Chondrocyte (in vitro differentiated cells): ENCODE measurements around the gene TSC22D1. TPM values are rescaled to one million over a fixed set of nuclear protein-coding genes. Genes with fewer than 3 reads are reported as not detected.
"Not testable (repeated sequence)": the region's sequence is repeated elsewhere in the genome, so short reads cannot be mapped to it uniquely, and the experiment has no call there.

ENCODE experiments used
- DNase-seq: peaks from one replicate; pipeline ENCODE4 v3.0.0; 2021; ENCODE audit warnings: mixed read lengths, low spot score
- H3K27ac Mint-ChIP-seq: one replicate; pipeline ENCODE4 v1.8.0; 2021; ENCODE audit warnings: mild to moderate bottlenecking, moderate library complexity, mixed read lengths; ENCODE audit not compliant: unreplicated experiment
- H3K27me3 Mint-ChIP-seq: 2 replicates; pipeline ENCODE4 v1.8.0; 2021; ENCODE audit warnings: low read depth, mixed read lengths
- H3K36me3 Mint-ChIP-seq: 2 replicates; pipeline ENCODE4 v1.8.0; 2021; ENCODE audit warnings: low read depth, mixed read lengths
- H3K4me1 Mint-ChIP-seq: 2 replicates; pipeline ENCODE4 v1.8.0; 2021; ENCODE audit warnings: low read depth, mild to moderate bottlenecking, mixed read lengths
- H3K4me3 Mint-ChIP-seq: one replicate; pipeline ENCODE4 v1.8.0; 2021; ENCODE audit warnings: mild to moderate bottlenecking, moderate library complexity, mixed read lengths; ENCODE audit not compliant: unreplicated experiment
- H3K9me3 Mint-ChIP-seq: 2 replicates; pipeline ENCODE4 v1.8.0; 2021; ENCODE audit warnings: low read depth, mixed read lengths
- total RNA-seq: library from RNA; stranded (reverse); gene quantifications from 3 replicates; pipeline ENCODE4 v1.2.1, GENCODE V29; 2021
- TF ChIP-seq, protein P1 (sequence below): fragments of 200-600 bp; sonication (generic); IDR thresholded peaks from 2 replicates; pipeline ENCODE4 v1.5.0; 2021; ENCODE audit warnings: antibody characterized with exemption, mild to moderate bottlenecking, moderate library complexity

TSC22D1 gene
- total RNA-seq, 1 donor from 2014 or later, result 125 TPM

DNA sequence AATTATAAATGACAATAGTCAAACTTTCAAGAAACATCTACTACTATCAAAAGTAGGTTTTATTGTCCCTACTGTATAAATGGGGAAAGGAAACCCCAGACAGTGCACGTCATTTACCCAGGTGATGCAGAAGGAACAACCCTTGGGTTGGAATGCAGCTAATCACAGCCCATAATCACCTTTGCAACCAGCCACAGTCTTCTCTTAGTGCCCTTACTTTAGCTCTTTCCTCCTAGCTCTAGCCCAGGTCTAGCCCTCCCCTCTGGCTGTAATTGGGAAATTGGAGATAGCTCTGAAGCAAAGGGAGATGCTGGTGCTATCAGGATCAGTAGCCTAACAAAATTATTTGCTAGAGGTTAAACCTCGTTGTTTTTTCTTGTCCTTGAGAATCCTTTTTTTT is 25.5 kb upstream of the TSC22D1 start:
- Mint-ChIP-seq H3K36me3 (no peaks in the 10 kb centered on the region), H3K4me3 (no peak overlapping the region), H3K4me1 (no peaks in the 10 kb centered on the region), H3K27me3 (no peaks in the 10 kb centered on the region), H3K9me3 (peaks cover 4% of the 10 kb centered on the region), H3K27ac (no peak overlapping the region)
- TF ChIP-seq, protein P1, sequence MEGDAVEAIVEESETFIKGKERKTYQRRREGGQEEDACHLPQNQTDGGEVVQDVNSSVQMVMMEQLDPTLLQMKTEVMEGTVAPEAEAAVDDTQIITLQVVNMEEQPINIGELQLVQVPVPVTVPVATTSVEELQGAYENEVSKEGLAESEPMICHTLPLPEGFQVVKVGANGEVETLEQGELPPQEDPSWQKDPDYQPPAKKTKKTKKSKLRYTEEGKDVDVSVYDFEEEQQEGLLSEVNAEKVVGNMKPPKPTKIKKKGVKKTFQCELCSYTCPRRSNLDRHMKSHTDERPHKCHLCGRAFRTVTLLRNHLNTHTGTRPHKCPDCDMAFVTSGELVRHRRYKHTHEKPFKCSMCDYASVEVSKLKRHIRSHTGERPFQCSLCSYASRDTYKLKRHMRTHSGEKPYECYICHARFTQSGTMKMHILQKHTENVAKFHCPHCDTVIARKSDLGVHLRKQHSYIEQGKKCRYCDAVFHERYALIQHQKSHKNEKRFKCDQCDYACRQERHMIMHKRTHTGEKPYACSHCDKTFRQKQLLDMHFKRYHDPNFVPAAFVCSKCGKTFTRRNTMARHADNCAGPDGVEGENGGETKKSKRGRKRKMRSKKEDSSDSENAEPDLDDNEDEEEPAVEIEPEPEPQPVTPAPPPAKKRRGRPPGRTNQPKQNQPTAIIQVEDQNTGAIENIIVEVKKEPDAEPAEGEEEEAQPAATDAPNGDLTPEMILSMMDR, result no peak
- DNase-seq, result no peak

DNA sequence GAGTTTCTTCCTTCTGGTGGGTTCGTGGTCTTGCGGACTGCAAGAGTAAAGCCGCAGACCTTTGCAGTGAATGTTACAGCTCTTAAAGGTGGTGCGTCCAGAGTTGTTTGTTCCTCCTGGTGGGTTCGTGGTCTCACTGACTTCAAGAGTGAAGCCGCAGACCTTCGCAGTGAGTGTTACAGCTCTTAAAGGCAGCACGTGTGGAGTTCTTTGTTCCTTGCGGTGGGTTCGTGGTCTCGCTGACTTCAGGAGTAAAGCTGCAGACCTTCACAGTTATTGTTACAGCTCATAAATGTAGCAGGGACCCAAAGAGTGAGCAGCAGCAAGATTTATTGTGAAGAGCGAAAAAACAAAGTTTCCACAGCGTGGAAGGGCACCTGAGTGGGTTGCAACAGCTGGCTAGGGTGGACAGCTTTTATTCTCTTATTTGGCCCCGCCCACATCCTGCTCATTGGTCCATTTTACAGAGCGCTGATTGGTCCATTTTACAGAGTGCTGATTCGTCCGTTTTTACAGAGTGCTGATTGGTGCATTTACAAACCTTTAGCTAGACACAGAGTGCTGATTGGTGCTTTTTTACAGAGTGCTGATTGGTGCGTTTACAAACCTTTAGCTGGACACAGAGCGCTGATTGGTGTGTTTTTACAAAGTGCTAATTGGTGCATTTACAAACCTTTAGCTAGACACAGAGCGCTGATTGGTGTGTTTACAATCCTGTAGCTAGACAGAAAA is 17.9 kb upstream of the TSC22D1 start:
- not testable (repeated sequence) for DNase-seq, H3K4me3 Mint-ChIP-seq, H3K36me3 Mint-ChIP-seq, H3K9me3 Mint-ChIP-seq, H3K4me1 Mint-ChIP-seq, H3K27ac Mint-ChIP-seq, H3K27me3 Mint-ChIP-seq

DNA sequence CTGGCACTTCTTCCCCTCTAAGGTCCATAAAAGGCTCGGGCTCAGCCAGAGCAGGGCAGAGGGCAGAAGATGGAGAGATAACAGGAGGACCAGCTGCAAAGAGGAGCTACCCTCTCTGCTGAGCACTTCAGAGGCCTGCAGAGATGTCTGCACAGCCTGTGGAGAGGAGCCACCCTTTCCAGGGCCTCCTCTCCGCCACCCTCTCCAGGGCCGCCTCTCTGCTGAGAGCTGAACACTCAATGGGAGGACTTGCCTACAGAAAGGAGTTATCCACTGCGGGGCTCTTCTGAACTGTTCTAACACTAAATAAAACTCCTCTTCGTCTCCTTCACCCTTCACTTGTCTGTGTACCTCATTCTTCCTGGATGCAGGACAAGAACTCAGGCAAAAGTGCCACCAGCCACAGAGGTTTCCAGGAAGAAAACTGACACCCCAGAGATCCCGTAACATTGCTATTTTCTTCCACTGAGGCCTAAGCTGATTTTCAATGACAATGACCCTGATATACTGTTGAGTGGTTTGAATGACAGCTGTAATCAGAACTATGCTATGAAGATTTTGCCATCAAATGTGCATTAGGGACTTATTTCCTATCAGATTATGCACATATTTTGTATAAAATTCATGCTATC is 16.2 kb upstream of the TSC22D1 start:
- Mint-ChIP-seq H3K27me3 (no peaks in the 10 kb centered on the region), H3K27ac (no peak overlapping the region), H3K4me3 (no peak overlapping the region), H3K9me3 (no peaks in the 10 kb centered on the region), H3K36me3 (no peaks in the 10 kb centered on the region), H3K4me1 (no peaks in the 10 kb centered on the region)
- TF ChIP-seq, protein P1, result no peak
- no peak for DNase-seq

DNA sequence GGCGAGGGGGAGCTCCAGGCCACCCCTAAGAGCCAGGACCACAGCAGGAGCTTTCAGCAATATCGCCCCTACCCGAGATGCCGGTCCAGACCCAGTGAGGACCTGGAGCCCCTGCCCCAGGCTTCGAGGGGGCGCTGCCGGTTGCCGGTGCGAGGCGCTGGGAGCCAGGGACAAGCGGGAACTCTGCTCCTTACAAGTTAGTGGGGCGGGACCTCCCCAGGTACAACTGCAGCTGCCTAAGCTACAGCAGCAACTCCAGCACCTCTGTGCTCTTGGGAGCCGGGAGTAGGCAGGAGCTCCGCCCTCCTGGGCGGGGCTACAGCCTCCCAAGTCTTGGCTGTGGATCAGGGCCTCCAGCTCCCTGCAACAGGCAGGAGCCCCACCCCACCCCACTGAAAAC is 15.2 kb upstream of the TSC22D1 start:
- Mint-ChIP-seq H3K36me3 (no peaks in the 10 kb centered on the region), H3K27ac (no peak overlapping the region), H3K4me3 (no peak overlapping the region), H3K27me3 (no peaks in the 10 kb centered on the region), H3K9me3 (no peaks in the 10 kb centered on the region), H3K4me1 (no peaks in the 10 kb centered on the region)
- TF ChIP-seq, protein P1, result no peak
- no peak for DNase-seq

DNA sequence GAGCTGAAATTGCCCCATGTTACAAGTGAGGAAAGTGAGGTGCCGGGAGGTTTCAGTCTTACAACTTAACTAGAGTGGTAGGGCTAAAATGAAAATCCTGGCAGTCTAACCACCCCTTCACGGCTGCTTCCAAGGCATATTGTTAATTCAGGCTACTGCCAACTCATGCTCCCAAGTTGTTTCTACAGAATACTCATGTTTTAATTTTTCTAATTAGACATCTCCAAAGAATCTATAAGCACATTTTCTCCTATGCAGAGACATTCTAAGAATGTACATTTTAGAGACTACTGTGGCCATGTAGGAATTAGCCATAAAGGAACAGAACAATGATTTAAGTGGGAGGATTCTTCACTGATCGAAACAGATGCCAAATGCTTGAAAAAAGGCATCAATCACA is 7.0 kb upstream of the TSC22D1 start:
- H3K4me1 Mint-ChIP-seq, result peaks cover 22% of the 10 kb centered on the region
- peak overlapping the region; percentile 45 for H3K27ac Mint-ChIP-seq
- TF ChIP-seq, protein P1, result no peak
- DNase-seq, result no peak
- no peaks in the 10 kb centered on the region for H3K9me3 Mint-ChIP-seq
- no peaks in the 10 kb centered on the region for H3K27me3 Mint-ChIP-seq
- H3K36me3 Mint-ChIP-seq, result no peaks in the 10 kb centered on the region
- H3K4me3 Mint-ChIP-seq, result no peak overlapping the region

DNA sequence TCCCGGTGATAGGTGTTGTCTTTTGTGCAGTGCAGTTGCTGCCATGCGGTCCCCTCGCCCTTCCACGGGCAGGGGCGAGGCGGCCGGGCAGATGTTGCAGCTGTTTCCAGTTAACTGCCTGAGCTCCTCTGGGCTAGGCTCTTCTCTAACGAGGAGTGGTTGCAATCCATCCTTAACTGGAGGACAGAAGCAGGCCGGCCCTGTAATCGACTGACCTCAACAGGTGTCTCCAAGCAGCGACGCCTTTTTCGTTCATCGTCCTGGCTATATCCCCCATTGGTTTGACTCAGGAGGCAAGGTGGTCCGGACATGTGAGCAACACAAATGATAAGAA is 1.9 kb upstream of the TSC22D1 start:
- Mint-ChIP-seq H3K27ac (peak overlapping the region; percentile 94), H3K9me3 (no peaks in the 10 kb centered on the region), H3K4me3 (peak overlapping the region; percentile 82), H3K36me3 (peaks cover 15% of the 10 kb centered on the region), H3K27me3 (no peaks in the 10 kb centered on the region), H3K4me1 (peaks cover 45% of the 10 kb centered on the region)
- TF ChIP-seq, protein P1, result no peak
- no peak for DNase-seq
